Measurements from ENCODE around the gene SQSTM1.
A peak's percentile ranks its signal among the peaks of the same experiment; 100 is the strongest.

Gene SQSTM1

DNA sequence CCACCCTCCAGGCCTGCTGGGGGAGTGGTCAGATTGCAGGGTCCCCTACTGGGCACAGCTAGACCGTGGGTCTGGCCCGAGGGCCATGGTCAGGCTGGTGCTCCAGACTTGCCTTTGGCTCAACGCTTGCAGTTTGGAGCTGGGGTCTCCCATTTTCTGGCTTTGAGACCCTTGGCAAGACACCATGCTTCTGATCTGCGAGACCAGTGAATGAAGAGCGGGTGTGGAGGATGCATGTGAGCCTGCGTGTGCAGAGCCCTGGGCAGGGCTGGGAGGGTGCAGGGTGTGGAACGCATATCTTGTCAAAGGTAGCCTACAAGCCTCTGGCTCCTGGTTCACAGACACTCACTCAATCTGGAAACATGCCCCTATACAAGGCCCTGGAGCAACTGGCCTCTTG, 44.0 kb downstream of the SQSTM1 start:
- Mint-ChIP-seq H3K4me3 (no peak overlapping the region), H3K27ac (no peak overlapping the region), H3K27me3 (ENCODE audit: low read depth, poor library complexity) (peaks cover 11% of the 10 kb centered on the region), H3K9me3 (no peaks in the 10 kb centered on the region), H3K4me1 (peaks cover 38% of the 10 kb centered on the region), H3K36me3 (ENCODE audit: low read depth) (peaks cover 39% of the 10 kb centered on the region)
- DNase-seq: no peak
- TF ChIP-seq, protein P1, sequence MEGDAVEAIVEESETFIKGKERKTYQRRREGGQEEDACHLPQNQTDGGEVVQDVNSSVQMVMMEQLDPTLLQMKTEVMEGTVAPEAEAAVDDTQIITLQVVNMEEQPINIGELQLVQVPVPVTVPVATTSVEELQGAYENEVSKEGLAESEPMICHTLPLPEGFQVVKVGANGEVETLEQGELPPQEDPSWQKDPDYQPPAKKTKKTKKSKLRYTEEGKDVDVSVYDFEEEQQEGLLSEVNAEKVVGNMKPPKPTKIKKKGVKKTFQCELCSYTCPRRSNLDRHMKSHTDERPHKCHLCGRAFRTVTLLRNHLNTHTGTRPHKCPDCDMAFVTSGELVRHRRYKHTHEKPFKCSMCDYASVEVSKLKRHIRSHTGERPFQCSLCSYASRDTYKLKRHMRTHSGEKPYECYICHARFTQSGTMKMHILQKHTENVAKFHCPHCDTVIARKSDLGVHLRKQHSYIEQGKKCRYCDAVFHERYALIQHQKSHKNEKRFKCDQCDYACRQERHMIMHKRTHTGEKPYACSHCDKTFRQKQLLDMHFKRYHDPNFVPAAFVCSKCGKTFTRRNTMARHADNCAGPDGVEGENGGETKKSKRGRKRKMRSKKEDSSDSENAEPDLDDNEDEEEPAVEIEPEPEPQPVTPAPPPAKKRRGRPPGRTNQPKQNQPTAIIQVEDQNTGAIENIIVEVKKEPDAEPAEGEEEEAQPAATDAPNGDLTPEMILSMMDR (IDR thresholded peaks at IDR 0.05): no peak

- peaks cover 4% of the 10 kb centered on the region for H3K27me3 Mint-ChIP-seq (ENCODE audit: low read depth, poor library complexity)
- H3K4me3 Mint-ChIP-seq: no peak overlapping the region
- H3K36me3 Mint-ChIP-seq (ENCODE audit: low read depth): peaks cover 41% of the 10 kb centered on the region
- no peaks in the 10 kb centered on the region for H3K9me3 Mint-ChIP-seq
- H3K4me1 Mint-ChIP-seq: peaks cover 36% of the 10 kb centered on the region
- H3K27ac Mint-ChIP-seq: no peak overlapping the region
- DNase-seq: no peak
- TF ChIP-seq, protein P1 (IDR thresholded peaks at IDR 0.05): no peak
These were observed 45.0 kb downstream of the SQSTM1 start for GRCh38 chr5:179865491-179866240.

- Mint-ChIP-seq H3K27me3 (ENCODE audit: low read depth, poor library complexity) (peaks cover 6% of the 10 kb centered on the region), H3K27ac (no peak overlapping the region), H3K9me3 (no peaks in the 10 kb centered on the region), H3K4me3 (no peak overlapping the region), H3K36me3 (ENCODE audit: low read depth) (peaks cover 45% of the 10 kb centered on the region), H3K4me1 (peaks cover 39% of the 10 kb centered on the region)
- DNase-seq: no peak
- TF ChIP-seq, protein P1 (IDR thresholded peaks at IDR 0.05): no peak
These were observed 45.8 kb downstream of the SQSTM1 start for GRCh38 chr5:179866241-179867078.

DNA sequence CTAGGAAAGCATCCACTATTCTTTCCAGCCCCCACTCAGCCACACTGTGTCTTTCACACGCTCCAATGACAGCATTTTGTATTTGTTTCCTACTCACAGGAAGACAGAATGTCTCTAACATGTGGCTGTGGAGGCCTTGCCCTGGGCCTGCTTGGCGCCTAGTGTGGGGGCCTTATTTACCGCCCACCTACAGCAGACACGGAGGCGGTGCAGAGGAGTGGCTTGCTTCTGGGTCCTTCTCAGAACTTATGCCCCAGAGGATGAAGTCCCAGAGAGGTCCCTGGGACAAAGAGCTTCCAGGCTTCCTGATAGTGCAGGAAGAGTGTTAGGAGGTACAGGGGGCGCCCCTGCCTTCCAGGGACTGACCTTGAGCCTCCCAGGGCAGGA, 46.4 kb downstream of the SQSTM1 start:
- Mint-ChIP-seq H3K27ac (peak overlapping the region; percentile 92), H3K9me3 (no peaks in the 10 kb centered on the region), H3K36me3 (ENCODE audit: low read depth) (peaks cover 39% of the 10 kb centered on the region), H3K4me3 (no peak overlapping the region), H3K27me3 (ENCODE audit: low read depth, poor library complexity) (peaks cover 6% of the 10 kb centered on the region), H3K4me1 (peaks cover 39% of the 10 kb centered on the region)
- DNase-seq: no peak
- TF ChIP-seq, protein P1 (IDR thresholded peaks at IDR 0.05): no peak

GRCh38 chr5:179867476-179867875, 46.8 kb downstream of the SQSTM1 start:
- H3K4me3 Mint-ChIP-seq: no peak overlapping the region
- peak overlapping the region; percentile 92 for H3K27ac Mint-ChIP-seq
- H3K27me3 Mint-ChIP-seq (ENCODE audit: low read depth, poor library complexity): peaks cover 6% of the 10 kb centered on the region
- no peaks in the 10 kb centered on the region for H3K9me3 Mint-ChIP-seq
- peaks cover 35% of the 10 kb centered on the region for H3K36me3 Mint-ChIP-seq (ENCODE audit: low read depth)
- peaks cover 39% of the 10 kb centered on the region for H3K4me1 Mint-ChIP-seq
- TF ChIP-seq, protein P1 (IDR thresholded peaks at IDR 0.05): no peak
- peak; percentile 18 for DNase-seq

Measured in nephron progenitor cell (in vitro differentiated cells).